Stimulated activated CD8-positive, alpha-beta memory T cell treated with anti-CD3 and anti-CD28 coated beads, Interleukin-12 subunit alpha, Interleukin-12 subunit beta, amount 100 ng/mL, for 24 hours (primary cell): Measurements from ENCODE around the gene PCNX2.
"Not testable (repeated sequence)": the region's sequence is repeated elsewhere in the genome, so short reads cannot be mapped to it uniquely, and the experiment has no call there.

Source experiments
- DNase-seq: peaks from one replicate; pipeline ENCODE4 v3.0.0-alpha.2; 2020; ENCODE audit errors: extremely low read depth

PCNX2 gene

GRCh38 chr1:233010146-233010545, 285.4 kb downstream of the PCNX2 start:
- DNase-seq, result no peak

DNA sequence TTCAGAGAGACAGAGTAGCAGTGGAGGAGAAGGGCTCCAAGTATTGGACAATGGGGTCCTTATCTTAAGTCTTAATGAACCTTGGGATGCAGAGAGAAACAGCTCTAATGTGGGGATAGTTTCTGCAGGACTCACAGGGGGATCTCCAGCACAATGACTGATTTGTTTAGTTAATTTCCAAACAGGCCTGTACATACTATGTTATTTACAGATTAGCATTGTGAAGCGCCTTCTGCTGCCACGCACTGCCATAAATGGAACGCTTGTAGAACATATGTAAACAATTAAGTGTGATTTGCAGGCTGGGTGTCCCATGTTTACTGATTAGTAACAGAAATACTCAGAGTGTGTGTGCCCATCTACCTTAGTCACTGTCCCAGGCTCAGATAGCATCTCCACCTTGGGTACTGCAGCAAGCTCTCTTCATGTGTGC, 289.0 kb downstream of the PCNX2 start:
- no peak for DNase-seq

- DNase-seq, result no peak
These were observed 289.4 kb downstream of the PCNX2 start for GRCh38 chr1:233006108-233006507.

DNA sequence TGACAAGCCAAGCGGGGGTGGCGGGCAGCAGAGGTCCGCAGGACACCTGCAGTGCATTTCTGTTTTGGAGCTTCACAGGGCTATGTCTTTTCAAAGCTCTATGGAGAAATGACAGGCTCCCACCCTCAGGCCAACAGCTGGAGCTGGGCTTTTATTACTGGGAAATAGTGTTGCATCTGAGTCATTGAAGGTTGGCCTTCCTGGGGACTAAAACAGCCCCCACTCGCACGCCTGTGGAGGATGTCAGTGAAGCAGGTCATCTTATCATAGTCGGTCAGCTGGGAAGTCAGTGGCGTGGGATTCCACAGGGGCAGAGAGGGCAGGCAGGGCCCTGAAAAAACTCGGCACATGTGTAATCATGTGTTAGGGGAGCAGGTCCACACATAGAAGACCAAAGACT, 289.8 kb downstream of the PCNX2 start:
- no peak for DNase-seq

- DNase-seq, result no peak
These were observed 290.4 kb downstream of the PCNX2 start for GRCh38 chr1:233005156-233005555.

DNA sequence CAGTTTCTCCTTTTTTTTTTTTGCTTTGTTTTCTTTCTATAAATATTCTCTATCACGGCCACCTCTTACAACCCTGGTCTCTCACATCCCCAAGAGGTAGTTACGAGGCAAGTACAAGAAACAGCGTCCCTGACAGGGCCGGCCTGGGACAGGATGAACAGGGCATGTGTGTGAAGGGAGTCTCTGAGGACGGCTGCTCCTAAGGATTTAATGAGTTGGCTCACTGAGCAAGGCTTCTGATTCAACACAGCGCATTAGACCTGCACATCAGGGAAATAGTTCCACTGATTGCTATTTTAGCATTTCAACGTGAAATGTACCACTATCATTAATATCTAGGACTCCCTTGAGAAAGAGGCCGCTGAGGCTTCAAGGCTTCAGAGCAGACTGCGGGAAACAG, 291.1 kb downstream of the PCNX2 start:
- DNase-seq, result no peak

GRCh38 chr1:233003638-233004037, 291.9 kb downstream of the PCNX2 start:
- DNase-seq, result not testable (repeated sequence)

- DNase-seq, result no peak
These were observed 295.4 kb downstream of the PCNX2 start for GRCh38 chr1:232999956-233000625.

GRCh38 chr1:232998646-232999045, 296.9 kb downstream of the PCNX2 start:
- no peak for DNase-seq

- DNase-seq, result no peak
These were observed 297.4 kb downstream of the PCNX2 start for GRCh38 chr1:232998138-232998537.

GRCh38 chr1:232996143-232996542, 299.4 kb downstream of the PCNX2 start:
- DNase-seq, result no peak

GRCh38 chr1:232995189-232995588, 300.3 kb downstream of the PCNX2 start:
- DNase-seq, result no peak

GRCh38 chr1:232993555-232993954, 302.0 kb downstream of the PCNX2 start:
- DNase-seq, result no peak

DNA sequence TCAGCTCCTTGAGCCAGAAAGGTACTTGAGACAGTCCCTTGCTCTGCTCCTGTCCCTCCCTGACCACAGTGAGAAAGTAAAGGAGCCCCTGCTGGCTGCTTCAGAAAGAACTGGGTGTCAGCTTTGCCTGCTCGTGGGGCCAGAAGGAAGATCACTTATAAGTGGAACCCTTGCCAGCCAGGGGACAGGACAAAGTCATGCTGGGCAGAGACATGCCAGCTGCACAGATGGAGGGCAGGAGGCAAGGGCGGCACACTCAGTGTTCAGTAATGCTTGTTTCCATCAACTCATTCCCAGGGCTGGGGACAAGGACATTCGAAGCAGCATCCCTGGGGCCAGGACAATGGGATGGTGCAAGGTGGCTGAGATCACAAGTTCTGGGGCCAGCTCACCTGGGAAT, 303.3 kb downstream of the PCNX2 start:
- no peak for DNase-seq

- no peak for DNase-seq
These were observed 304.3 kb downstream of the PCNX2 start for GRCh38 chr1:232991238-232991637.

- DNase-seq, result no peak
These were observed 305.1 kb downstream of the PCNX2 start for GRCh38 chr1:232990176-232991128.

GRCh38 chr1:232988572-232989040, 306.9 kb downstream of the PCNX2 start:
- no peak for DNase-seq

DNA sequence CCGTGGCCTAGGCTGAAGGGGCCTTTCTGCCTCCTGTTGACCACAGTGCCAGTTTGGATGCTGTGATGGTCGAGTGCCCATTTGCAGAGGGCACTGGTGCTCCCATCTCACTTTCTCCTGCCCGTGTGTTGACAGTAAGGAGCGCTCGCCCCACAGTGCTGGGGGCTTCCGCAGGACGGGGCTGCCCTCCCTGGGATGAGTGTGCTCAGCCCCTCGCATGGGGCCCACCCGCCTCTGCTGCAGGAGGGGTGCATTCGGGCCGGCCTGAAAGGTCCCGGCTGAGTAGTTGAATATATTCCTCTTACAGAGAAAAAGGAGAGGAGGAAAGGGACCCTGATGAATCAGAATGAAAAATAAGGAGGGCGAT, 307.8 kb downstream of the PCNX2 start:
- DNase-seq, result no peak

DNA sequence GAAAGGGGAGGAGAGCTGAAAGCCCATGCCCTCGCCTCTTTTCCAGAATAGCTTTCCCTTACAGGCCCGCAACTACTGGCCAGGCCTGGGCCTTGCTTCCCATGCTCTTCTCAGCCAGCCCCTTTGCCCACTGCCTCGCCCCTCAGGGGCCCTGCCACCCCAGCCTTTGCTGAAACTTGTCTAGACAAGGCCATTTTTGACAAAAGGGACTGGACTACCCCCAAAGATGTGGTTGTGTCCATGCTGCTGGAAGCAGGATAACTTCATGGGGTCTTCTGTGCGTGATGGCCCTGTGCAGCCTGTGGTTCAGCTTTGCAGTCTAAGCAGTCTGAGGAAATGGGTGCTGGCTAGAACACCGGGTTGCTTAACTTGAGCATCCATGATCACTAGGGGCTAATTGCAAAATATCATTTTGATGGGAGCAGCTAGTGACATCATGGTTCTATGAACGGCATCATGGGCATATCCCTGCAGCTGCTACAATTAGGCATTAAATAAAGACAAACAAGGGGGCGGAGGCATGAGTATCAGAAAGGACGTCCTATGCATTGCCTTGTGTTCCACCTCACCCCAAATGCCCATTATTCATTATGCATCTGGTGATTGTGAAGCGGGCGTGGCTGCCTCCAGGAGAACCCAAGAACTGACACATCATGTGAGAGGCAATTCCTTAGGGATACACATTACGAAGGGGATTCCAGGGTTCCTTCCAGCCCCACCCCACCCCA, 308.3 kb downstream of the PCNX2 start:
- DNase-seq, result no peak

- no peak for DNase-seq
These were observed 309.0 kb downstream of the PCNX2 start for GRCh38 chr1:232986527-232986922.

DNA sequence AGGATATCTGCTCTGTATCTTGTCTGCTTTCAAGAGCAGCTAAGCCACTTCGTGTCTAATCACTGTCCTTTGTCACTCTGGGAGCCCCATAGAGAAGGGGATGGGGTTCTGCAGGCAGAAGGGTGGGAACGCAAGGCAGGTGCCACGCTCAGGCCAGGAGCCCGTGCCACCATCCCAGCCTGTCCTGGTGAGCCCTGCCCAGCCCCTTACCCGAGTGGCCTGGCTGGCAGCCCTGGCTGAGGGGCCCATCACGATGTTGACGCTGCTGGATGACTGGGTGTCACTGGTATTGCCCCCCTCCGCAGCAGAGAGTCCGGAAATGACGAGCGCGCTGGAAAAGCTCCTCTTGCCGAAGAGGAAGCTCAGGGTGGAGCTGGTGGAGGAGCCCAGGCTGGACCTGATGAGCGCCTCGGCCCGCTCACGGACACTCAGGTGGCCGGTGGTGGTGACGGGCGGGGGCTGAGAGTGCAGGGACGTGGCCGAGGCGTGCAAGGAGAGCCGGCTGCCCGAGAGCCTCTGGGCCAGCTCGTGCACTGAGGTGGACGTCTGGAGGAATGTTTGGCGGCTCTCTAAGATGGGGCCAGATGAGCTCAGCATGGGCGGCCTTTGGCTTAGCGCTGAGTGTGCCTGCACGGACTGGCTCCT, 309.5 kb downstream of the PCNX2 start:
- DNase-seq, result no peak
